Stimulated activated CD8-positive, alpha-beta memory T cell treated with anti-CD3 and anti-CD28 coated beads, Interleukin-2, amount 100 ng/mL, for 48 hours (primary cell): Measurements from ENCODE around the gene NMNAT2.

Experiments
- DNase-seq, 2 donors: peaks; one replicate each; pipeline ENCODE4 v3.0.0-alpha.2; 2020; ENCODE audit warnings: low read depth in 2 of 2

The NMNAT2 gene

DNA sequence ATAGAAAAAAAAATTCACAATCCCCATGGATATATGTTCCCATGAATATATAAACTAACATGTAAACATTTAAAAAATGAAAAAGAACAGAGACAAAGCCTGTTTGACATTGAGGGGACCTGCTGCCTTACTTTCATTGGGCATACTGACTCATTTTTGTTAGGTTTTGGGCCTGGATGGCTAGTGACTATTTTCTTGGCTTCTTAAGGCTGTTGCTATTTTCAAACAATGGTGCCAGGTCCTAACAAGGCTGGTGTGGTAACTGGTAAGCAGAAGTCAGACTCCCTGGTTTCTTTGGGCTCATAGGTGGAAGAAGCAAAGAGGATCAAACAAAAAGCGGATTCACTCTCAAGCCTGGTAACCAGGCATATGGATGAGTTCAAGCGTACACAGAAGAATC lies 181.1 kb downstream of the NMNAT2 start:
- DNase-seq, result no peak

DNA sequence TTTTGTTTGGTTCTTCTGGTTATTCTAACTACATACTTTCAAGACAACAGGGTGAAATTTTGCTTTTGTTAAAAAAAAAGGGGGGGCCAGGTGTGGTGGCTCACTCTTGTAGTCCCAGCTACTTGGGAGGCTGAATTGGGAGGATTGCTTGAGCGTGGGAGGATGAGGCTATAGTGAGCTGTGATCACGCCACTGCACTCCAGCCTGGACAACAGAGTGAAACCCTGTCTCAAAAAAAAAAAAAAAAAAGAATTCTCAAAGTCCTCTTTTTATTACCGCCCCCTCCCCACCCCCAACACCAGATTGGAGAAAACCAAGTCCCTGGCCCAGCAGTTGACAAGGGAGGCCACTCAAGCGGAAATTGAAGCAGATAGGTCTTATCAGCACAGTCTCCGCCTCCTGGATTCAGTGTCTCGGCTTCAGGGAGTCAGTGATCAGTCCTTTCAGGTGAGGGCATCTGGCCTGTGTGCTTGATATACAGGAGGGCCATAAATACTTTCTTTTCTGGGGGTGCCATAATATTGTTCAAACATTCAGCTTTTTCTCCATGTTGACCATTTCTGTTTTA lies 181.9 kb downstream of the NMNAT2 start:
- DNase-seq, result no peak

DNA sequence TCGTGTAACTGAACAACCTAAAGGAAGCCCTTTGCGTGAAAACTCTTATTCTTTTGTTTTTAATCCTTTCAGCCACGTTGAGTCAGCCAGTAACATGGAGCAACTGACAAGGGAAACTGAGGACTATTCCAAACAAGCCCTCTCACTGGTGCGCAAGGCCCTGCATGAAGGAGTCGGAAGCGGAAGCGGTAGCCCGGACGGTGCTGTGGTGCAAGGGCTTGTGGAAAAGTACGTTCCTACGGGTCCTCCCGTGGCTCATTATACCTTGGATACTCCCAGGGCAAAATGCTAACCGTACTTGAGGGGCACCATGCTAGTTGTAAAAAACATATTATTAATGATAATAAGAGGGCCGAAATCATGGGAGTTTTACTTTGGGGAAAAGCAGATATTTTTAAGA lies 182.7 kb downstream of the NMNAT2 start:
- no peak for DNase-seq

DNA sequence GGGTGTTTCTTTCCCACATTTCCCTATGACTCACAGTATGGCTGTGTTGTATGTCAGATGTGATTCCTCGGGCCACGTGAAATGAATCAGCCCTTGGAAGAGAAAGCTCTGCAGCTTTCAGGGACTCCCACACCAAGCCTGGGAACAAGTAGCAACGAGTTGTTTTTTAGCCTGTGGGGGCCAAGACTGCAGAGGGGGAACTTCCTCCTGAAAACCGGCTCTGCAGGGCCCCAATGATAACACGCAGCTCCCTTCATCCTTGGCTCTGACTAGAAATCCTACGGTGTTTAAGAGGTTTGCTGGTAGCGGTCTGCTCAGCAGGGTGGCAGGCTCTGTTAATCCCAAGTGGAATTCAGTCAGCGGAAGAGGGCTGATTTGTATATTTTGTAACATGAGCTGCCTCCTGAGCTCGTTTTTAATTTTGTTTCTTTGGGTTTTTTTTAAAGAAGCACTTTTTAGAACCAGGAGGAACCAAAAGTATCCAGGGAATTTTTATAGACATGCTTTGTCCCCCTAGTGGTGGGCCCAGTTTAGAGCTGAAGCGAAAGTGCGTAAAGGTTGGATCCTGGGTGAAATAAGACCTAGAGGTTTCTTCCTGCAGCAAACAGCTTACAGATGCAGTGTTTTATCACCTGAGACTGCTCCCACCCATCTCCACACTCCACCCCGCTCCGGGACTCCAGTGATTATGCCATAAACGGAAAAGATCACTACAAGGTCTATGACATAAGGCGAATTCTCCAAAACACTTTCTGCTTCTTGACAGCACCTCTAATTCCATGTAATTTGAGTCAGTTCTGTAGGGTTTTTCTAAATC lies 183.3 kb downstream of the NMNAT2 start:
- DNase-seq, result no peak

DNA sequence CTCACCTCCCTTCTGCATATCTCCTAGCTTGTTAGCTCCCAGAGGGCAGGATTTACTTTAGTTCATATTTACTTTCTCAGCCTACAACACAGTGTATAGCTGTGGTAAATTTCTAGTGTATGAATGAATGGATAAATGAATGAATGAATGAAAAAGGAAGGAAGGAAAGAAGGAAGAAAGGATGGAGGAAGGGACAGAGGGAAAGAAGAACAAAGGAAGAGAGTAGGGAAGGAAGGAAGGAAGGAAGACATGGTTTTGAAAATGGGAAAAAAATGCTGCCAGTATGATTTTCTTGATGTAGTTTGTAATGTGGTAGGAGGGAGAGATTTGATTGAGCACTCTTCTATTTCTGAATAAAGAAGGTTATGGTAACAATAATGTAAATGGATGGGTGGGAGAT lies 185.1 kb downstream of the NMNAT2 start:
- no peak for DNase-seq

DNA sequence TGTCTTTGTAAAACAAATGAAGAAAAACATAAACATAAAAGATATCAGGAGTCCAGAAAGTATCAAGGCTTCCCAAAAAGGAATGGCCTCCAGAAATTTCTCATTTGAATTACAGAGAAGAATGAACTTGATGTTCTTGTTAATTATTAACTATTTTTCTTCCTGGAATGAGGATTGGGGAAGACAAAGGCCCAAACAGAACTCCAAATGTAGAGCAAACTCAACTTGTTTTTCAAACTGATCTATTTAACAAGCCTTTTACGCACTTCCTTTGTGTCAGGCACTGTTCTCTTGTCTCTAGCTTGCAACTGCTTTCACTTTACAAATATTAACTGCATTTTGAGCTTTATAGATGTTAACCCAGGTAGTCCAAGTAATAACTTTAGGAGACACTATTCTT lies 186.6 kb downstream of the NMNAT2 start:
- DNase-seq, result no peak

DNA sequence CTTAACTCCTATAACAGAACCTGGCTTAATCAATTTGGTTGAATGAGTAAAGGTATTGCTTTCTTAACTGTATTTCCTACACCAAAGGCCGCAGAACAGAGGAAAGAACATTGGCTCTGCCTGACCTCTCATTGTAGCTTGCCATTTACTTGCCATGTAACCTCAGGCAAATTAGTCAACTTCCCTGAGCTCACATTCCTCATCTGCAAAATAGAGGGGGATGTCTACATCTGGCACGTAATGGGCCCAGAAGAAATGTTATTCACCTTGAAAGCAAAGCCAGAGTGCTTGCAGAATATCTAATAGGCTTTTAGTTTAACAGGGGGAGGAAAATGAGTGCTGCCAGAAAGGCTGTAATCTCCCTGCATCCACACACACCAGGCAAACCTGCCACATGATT lies 187.8 kb downstream of the NMNAT2 start:
- no peak for DNase-seq

DNA sequence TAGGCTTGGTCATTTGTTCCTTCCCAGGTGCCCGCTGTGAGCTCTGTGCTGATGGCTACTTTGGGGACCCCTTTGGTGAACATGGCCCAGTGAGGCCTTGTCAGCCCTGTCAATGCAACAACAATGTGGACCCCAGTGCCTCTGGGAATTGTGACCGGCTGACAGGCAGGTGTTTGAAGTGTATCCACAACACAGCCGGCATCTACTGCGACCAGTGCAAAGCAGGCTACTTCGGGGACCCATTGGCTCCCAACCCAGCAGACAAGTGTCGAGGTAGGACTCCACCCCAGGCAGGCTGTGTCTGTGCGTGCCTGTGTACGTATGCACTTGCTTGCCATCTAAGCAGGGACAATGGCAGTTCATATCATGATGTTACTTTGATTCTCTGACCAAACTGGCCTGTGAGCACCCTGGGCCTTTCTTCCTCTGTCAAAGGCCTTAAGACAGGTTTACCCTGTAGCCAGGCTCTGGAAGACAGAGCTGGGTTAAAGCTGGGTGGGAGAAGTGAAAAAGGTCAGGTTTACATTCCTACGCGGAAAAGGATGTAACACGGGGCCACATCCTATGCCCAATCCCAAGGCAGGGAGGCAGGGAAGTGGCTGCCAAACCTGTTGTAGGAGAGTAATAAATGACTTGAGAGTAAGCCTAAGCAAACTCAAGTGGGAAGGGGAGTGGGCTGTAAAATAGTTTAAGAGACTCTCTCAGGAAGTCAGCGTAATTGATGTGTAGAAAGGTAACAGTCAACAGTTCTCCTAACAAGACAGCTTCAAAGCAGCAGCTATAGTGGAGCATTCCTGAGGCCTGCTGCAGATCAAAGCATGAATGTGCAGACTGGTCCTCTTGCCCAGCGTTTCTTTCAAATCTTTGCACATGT lies 189.6 kb downstream of the NMNAT2 start:
- no peak for DNase-seq

DNA sequence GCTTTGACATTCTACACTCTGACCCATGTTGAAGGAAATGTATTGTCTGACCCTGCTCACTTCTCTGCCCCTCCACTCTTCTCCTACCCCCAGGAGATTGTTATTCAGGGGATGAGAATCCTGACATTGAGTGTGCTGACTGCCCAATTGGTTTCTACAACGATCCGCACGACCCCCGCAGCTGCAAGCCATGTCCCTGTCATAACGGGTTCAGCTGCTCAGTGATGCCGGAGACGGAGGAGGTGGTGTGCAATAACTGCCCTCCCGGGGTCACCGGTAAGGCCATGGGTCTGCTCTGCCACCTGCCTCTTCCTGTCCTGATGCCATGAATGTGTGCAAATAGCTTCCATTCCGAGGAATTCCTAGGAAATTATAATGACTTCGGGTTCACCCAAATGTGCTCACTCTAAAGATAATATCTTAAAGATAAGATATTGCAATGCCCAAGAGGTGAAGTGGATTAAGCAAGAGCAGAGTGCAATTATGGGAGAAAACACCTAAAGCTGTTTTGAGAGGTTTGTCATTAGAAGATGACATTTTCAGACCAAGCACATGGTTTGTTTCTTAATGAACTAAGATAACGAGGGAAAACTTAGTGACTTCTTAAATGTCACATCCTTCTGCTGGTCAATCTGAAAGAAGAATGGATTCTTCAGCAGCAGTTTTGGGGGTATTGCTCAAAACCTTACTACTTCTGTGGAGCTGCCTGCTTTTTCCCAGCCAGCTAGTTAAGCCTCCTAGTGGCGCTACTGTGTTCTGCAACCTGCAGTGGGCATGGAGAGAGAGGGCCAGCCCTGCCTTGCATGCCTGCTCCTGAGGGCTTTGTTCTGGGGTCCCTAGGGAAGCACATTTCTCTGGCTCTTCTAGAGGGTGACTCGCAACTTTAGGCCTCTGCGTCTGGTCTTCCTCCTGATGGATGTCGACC lies 190.5 kb downstream of the NMNAT2 start:
- peak; percentile 16 to 36 for DNase-seq

DNA sequence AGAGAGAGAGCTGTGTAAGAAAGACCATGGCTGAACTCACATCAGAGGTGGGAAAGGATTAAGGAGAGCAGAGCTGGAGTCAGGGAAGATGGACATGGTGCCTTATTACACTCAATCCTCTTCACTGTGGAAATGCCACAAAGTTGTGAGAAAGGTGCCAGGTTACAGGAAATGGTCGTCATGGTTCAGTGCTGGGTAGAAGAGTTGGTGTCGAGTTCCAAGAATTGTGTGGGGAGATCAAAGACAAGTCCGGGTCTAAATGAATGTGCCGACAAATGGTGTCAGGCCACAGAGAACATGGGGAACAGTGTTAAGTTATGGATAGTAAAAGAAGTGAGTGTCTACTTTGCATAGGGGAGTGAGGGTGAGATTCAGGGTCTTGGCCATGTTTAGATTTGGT lies 191.2 kb downstream of the NMNAT2 start:
- DNase-seq, result no peak

DNA sequence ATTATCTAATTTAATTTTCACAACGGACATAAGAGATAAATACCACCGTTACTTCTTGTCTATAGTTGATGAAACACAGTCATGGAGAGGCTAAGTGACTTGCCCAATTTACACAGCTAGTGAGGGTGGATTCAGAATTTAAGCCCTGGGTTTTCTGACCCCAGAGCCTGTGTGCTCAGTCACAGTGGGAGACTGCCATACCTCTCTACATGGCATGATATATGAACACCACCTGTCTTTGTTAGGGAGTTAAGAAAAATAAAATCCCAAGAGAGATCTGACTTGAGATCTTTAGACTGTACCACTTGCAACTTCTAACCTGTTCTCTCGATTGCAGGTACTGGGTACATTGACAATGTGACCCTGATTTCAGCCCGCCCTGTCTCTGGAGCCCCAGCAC lies 191.8 kb downstream of the NMNAT2 start:
- DNase-seq, result no peak

DNA sequence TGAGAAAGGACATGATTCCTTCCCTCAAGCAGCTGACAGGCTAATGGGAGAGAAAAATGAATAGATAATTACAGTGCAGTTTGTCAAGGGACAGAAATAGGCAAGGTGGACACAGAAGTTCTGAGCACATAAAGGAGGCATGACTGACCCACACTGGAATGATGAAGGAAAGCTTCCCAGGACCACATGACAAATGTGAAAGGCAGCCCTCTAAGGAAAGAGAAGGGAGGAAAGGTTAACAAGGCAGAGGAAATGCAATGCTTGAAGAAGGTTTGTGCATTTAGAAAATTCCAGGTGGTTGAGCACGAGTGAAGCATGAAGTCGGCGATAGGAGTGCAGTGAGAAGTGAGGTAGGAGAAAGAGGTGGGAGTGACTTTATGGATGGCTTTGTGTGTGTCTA lies 194.7 kb downstream of the NMNAT2 start:
- DNase-seq, result no peak

DNA sequence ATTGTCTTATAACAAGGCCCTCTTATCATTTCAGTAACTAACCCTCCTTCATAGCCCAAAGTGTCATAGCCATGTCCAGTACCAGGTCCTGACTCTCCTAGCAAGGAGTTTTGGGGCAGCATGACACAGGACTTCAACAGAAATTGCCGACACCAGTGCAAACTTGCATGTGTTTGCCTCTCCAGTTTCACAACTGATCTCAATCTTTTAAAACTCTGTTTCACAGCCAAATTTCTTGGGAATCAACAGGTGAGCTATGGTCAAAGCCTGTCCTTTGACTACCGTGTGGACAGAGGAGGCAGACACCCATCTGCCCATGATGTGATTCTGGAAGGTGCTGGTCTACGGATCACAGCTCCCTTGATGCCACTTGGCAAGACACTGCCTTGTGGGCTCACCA lies 195.3 kb downstream of the NMNAT2 start:
- DNase-seq, result no peak

DNA sequence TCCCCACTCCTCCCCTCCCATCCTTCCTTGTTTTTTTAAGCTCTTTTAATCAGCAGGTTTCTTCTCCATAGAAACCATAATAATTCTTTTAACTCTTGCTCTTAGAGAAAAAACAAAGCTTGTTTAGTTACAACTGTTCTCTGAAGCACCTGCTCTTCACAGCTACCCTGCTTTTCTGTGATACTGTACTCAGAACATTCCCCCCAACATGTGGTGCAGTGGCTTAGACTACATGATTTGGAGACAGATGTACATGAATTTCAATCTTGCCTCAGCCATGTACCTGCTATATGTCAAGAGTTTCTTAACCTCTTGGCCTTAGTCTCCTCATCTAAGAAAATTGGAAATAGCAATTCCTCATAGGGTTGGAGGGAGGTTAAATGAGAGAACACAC lies 198.6 kb downstream of the NMNAT2 start:
- DNase-seq, result no peak

DNA sequence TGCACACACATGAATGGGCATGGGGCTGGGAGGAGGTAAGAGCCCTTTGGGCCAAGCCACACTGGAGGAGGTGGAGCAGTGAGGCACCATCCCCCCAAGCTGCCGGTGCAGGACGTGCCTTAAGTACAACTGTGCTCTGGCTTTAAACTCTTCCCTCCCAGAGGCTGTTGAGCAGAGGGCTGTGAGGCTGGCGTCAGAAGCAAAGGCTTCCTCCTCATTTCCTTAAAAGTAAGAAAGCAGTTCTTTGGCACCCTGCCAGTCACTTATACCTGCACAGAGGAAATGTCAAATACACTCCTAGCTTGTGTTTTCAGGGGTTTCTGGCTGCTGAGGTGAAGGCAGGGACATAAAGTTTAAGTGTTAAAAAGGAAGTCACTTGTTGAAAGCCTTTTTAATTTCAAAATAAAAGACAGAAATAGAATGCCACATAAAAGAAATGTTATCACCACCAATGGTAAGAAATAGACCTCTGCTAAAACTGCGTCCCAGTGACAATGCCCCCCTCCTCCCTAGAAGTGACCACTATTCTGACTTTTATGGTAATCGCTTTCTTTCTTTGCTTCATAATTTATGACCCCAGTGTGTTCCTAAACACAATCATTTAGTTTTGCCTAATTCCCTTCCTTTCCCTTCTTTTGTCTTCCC lies 199.1 kb downstream of the NMNAT2 start:
- DNase-seq, result no peak

DNA sequence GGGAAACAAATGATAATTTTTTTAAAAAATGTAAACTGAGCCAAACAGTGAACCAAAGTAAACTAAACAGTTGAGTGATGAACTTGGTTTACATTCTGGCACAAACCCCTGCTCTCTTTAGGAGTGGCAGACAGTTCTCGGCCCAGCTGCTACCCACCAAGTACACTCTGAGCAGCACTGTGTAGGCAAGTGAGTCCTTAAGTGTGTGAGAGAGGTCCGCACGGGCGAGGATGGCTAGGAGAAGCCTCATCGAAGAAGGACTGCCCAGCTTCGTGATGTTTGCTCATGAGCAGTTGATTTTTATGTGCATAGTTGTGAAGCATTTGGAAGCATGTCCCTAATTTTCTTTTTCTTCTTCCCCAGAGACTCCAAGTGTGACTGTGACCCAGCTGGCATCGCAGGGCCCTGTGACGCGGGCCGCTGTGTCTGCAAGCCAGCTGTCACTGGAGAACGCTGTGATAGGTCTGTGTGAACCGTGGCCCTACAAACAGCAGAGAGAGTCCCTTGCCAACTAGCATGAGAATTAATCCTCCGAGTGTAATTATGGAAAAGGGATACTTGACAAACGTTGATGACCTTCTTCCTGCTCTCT lies 200.1 kb downstream of the NMNAT2 start:
- DNase-seq, result no peak

DNA sequence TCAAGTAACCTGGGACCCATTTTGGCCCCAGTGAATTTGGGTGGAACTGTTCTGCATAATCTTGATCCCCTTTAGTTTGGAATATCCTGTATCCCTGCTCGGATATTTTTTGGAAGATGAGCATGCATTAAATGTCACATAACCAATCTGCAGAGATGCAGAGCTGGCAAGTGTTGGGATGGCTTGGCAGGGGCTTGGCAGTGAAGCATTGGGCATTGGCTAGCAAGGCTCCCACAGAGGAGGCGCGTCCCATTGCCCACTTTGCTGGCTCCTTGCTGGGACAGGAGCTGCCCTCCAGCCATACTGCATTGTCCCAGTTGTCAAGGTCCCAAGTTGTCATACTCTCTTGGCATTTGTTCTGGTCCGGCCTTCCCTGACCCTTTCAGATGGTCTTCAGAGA lies 202.2 kb downstream of the NMNAT2 start:
- DNase-seq, result no peak

DNA sequence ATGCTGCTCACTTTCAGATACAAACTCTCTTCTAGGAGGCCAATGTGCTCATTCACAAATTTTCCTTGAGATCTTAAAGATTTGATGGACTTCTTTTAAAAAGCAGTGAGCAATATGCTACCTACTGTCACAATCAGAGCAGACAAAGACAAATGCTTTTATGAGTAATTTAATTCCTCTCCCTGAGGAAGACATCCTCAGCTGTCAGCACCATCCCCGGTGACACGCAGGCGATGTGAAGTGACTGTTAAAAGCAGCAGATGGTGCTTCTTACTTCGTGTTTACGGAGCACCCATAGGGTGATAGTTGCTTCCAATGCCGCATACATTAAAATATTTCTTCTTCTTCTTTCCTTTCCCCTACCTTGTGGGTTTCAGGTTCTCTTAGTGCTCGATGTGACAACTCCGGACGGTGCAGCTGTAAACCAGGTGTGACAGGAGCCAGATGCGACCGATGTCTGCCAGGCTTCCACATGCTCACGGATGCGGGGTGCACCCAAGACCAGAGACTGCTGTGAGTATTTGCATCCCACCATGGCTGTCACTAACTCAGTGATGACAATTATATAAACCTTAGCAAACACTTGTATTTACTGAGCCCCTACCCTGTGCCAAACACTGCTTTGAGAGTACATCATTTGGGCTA lies 203.0 kb downstream of the NMNAT2 start:
- no peak for DNase-seq

DNA sequence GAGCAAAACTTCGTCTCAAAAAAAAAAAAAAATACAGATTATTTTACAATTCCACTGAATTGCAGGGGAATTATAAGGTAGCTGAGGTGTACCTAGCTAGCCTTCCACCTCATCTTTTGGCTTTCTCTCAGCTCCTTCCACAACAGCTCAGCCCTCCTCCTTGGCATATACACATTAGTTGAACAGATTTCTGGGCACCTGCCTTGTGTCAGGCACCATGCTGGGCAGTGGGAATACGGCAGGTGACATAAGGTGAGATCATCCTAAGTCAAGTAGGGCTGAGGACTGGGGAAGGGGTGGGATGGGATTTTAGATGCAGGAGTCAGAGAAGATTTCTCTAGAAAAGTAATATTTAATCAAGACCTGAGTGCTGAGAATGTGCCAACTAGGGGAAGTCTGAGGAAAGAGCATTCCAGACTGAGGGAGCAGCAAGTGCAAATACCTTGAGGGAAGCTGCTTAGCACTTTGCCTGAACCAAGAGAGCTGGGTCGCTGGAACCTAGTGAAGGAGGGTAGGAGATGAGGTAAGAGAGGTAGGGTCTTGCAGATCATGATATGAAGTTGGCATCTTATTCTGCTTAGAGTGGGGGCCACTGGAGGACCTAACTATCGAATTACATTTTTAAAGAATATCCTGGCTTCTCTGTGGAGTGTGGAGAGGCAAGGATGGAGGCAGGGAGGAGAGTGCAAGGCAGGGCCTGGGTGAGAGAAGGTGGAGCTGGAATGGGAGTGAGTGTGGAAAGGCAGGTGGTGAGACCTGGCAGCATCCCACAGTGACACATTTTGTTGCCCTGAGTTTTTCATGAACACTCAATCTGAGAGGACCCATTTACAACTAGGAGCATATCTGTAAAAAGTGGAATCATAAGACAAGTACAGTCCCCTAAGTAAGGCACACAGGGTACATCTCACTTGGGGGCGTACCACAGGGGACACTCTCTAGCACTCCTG lies 203.9 kb downstream of the NMNAT2 start:
- no peak for DNase-seq
